ENCODE results near the gene APOL2. TPM values are rescaled to one million over a fixed set of nuclear protein-coding genes. Genes with fewer than 3 reads are reported as not detected.

The APOL2 gene, protein sequence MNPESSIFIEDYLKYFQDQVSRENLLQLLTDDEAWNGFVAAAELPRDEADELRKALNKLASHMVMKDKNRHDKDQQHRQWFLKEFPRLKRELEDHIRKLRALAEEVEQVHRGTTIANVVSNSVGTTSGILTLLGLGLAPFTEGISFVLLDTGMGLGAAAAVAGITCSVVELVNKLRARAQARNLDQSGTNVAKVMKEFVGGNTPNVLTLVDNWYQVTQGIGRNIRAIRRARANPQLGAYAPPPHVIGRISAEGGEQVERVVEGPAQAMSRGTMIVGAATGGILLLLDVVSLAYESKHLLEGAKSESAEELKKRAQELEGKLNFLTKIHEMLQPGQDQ
- total RNA-seq (2022; extraction: Qiagen RNA extraction): 60.2 to 85.0 TPM (median 64.6 TPM) in 5 replicates

GRCh38 chr22:36239401-36240171 is at the start of gene APOL2:
APOL2 (minus strand) TSS chr22:36239527; CDS start chr22:36233162, 6,365 bp downstream.

DNA sequence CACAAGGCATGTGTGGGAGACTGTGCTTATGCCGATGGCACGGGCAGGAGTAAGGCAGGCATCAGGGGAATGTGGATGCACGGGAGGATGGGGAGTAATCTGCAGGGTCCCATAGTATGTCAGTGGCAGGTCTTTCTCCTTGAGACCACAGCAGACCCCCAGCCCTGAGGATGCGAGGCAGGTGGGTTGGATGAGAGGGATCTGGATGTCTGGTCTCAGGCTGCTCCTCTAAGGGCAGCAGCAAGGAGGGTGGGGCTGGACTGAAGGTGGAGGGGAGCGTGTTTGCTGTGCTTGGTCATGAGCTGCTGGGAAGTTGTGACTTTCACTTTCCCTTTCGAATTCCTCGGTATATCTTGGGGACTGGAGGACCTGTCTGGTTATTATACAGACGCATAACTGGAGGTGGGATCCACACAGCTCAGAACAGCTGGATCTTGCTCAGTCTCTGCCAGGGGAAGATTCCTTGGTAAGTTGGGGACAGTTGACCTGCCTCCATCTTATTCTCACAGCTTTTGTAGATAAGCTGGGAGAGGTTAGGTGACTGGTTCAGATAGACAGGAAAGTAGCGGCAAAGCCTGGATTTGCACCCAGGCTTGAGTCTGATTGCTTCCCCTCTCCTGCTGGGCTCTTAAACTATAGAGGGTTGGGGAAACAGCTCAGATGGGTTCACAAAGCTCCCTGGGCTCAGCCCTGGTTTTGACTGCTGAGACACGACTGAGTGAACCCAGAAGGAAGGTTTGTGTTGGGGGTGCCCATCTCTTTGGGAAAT is 13.6 kb upstream of the APOL2 start, which contains the start of gene APOL1:
Gene APOL1, plus strand, starts transcription at position 380 of the 769 bp plus-strand sequence. CDS start 1,823 bp downstream, outside the sequence.

DNA sequence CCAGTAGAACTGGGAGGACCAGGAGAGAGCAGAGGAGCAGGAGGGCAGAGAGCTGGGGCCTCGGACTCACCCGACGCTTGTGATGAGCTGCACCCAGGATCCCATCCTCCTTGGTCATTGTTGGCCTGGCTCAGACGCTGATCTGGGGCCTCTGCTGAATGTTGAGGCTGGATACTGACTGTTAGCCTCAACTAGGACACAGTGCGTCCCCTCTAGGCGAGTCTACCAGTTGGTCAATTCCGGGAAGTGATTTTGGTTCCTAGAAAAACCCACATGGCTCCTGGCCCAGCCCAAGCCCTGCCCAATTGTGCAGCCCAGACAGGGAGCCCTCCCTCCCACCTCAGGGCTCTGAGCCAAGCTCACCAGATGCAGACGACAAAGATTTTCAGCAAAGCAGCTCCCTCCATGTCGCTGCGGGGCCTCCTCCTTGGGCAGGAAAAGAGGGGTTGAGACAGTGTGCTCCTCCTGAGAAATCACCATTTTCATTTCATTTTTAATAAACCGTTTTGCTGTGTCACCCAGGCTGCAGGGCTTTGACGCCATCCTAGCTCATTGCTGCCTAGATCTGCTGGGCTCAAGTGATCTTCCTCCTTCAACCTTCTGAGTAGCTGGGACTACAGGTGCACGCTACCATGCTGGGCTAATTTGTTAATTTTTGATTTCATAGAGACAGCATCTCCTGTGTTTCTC is 37.6 kb downstream of the APOL2 start, which contains the start of gene APOL4:
Gene APOL4, minus strand, starts transcription at position 180 of the 690 bp plus-strand sequence. Its CDS starts 75 bp downstream, at position 105.

Other genes starting within 250 kb of the APOL2 start
- gene RBFOX2, start 210.7 kb downstream of the APOL2 start, total RNA-seq (2022; extraction: Qiagen RNA extraction): 23.3 to 30.0 TPM (median 27.5 TPM) in 5 replicates
- 0.03 to 0.13 TPM in 2 of 5 replicates, not detected in the others for gene APOL3, start 78.8 kb downstream of the APOL2 start, total RNA-seq (2022; extraction: Qiagen RNA extraction)
- gene APOL4, start 37.7 kb downstream of the APOL2 start, total RNA-seq (2022; extraction: Qiagen RNA extraction): 0.03 TPM in 1 of 5 replicates, not detected in the others
- 14.9 to 22.3 TPM (median 17.2 TPM) in 5 replicates for gene APOL1, start 13.6 kb upstream of the APOL2 start, total RNA-seq (2022; extraction: Qiagen RNA extraction)
- gene MYH9, start 148.4 kb upstream of the APOL2 start, total RNA-seq (2022; extraction: Qiagen RNA extraction): 142 to 208 TPM (median 157 TPM) in 5 replicates
- gene TXN2, start 242.1 kb upstream of the APOL2 start, total RNA-seq (2022; extraction: Qiagen RNA extraction): 56.2 to 69.7 TPM (median 65.1 TPM) in 5 replicates

All from A549 treated with Hydrocortisone at 1 μM for 4 hours (cell line).